ENCODE measurements around the gene KLK10. TPM values are rescaled to one million over a fixed set of nuclear protein-coding genes. Genes with fewer than 3 reads are reported as not detected.

KLK10 gene
- total RNA-seq, 1 donor from 2014 or later, result not detected

GRCh38 chr19:51026554-51026831, 7.0 kb upstream of the KLK10 start, which contains the start of gene KLK11:
Gene KLK11 (minus strand): TSS chr19:51026616. CDS start chr19:51025631, 985 bp downstream.
- no peak for DNase-seq (ENCODE audit: low spot score)

DNA sequence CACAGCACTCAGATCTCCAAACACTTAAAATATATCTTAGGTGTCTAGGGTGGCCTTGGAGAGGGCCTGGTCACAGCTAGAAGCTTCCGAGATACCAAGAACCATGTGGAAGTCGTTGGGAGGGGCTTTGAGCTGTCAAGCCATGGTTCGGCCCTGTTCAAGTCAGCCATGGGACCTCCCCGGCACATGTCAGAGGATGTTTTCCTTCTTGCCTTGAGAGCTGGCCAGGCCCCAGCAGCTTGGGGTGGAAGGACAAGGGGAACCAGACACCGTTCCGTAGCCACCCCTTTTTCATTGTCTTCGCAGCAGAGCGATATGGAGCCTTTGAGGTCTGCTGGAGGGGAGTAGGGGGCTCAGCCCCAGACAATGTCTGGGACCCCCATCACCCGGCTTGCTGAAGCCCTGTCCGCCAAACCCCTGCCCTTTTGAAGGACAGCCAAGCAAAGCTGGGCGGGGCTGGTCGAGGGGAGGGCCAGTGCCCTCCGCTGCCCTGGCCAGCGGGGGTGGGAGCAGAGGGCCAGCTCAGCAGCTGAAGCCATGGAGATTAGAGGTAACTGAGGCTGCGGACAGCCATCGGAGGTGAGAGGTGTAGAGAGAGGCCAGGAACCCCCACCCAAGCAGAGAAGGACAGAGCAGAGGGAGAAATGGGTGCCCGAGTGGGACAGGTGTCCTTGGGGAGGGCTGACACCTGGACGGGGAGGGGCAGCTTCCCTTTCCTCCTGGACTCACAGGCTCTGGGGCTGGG, 6.5 kb upstream of the KLK10 start:
- DNase-seq (ENCODE audit: low spot score), result no peak

- no peak for DNase-seq (ENCODE audit: low spot score)
Observed at GRCh38 chr19:51025401-51025800, 5.9 kb upstream of the KLK10 start.

GRCh38 chr19:51024924-51025323, 5.4 kb upstream of the KLK10 start:
- DNase-seq (ENCODE audit: low spot score), result no peak

- no peak for DNase-seq (ENCODE audit: low spot score)
Observed at GRCh38 chr19:51023946-51024345, 4.4 kb upstream of the KLK10 start.

DNA sequence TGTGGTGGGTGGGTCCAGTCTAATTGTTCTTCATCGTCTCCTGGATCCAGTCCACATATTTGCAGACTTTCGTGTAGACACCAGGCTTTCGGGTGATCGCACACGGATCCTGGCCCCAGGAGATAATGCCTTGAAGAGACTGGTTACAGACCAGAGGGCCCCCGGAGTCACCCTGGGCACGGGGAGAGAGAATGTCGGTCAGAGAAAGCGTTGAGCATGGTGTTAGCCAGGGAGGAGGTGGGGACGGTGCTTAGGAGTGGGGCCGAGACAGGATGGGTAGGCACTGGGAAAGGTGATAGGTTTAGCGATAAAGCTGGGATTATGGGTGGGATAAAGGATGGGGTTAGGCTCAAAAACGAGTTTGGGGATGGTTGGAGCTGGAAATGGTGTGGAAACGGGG, 3.0 kb upstream of the KLK10 start:
- no peak for DNase-seq (ENCODE audit: low spot score)

DNA sequence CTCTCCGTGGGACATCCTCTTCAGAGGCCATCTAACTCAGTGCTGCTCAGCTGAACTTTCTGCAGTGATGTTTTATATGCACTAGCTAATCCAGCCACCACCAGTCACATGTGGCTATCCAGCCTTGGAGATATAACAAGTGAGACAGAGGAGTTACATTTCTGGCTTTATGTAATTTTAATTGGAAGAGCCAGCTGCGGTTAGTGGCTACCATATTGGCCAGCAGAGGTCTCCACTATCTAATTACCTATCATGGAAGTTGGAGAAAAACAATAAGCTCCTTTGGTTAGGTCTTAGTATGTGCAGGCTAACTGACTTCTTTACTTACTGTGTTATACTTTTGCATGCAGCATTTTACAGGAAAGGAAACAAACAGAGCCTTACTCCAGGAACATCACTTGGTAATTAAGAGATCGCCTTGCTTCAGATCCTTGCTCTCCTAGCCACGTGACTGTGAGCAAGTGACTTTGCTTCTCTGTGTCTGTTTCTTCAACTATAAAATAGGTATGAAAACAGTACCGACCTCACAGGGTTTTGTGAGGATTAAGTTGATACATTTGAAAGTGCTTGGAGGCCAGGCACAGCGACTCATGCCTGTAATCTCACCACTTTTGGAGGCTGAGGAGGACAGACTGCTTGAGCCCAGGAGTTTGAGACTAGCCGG, 1.6 kb upstream of the KLK10 start:
- no peak for DNase-seq (ENCODE audit: low spot score)

GRCh38 chr19:51018745-51019543, 565 bp downstream of the KLK10 start:
- DNase-seq (ENCODE audit: low spot score), result no peak

GRCh38 chr19:51016798-51017683, 2.5 kb downstream of the KLK10 start:
- no peak for DNase-seq (ENCODE audit: low spot score)

DNA sequence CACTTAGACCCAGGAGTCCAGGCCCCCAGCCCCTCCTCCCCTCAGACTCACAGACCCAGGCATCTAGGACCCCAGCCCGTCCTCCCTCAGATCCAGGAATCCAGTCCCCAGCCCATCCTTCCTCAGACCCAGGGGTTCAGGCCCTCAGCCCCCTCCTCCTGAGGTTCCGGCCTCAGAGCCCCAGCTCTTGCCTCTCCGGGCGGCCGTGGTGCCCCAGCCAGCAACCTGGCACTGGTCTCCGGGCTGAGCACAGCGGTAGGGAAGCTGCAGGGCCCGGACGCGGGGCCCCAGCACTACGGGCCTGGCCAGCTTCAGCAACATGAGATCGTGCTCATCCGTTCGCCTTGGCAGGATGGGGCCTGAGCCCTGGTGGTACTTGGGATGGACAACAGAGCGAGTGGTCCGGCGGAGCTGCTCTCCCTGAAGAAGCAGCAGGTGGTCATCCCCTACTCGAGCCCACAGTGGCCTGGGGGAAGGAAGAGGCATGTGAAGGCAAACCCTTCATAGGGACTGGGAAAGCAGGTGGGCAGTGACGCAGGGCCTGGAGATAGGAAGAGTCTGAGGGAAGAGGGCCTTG, 3.7 kb downstream of the KLK10 start:
- no peak for DNase-seq (ENCODE audit: low spot score)

DNA sequence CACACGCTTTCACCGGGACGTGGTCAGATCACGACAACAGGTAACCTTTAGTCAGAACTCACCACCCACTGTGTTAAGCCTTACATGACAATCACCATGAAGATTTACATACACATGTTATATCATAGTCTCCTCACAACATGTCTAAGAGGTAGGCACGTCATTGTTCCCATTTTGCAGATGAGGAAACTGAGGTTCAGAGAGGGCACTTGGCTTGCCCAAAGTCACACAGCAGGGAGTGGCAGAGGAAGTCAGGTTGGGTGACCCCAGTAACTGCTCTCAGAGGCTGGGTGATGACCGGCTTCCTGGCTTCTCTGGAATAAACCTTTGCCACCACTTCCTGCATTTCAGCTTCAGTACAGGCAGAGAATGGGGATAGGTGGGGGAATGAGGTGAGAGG, 5.3 kb downstream of the KLK10 start:
- no peak for DNase-seq (ENCODE audit: low spot score)

GRCh38 chr19:51012661-51013190, 6.8 kb downstream of the KLK10 start:
- no peak for DNase-seq (ENCODE audit: low spot score)

GRCh38 chr19:51010066-51010795, 9.3 kb downstream of the KLK10 start:
- peak; percentile 57 for DNase-seq (ENCODE audit: low spot score)

DNA sequence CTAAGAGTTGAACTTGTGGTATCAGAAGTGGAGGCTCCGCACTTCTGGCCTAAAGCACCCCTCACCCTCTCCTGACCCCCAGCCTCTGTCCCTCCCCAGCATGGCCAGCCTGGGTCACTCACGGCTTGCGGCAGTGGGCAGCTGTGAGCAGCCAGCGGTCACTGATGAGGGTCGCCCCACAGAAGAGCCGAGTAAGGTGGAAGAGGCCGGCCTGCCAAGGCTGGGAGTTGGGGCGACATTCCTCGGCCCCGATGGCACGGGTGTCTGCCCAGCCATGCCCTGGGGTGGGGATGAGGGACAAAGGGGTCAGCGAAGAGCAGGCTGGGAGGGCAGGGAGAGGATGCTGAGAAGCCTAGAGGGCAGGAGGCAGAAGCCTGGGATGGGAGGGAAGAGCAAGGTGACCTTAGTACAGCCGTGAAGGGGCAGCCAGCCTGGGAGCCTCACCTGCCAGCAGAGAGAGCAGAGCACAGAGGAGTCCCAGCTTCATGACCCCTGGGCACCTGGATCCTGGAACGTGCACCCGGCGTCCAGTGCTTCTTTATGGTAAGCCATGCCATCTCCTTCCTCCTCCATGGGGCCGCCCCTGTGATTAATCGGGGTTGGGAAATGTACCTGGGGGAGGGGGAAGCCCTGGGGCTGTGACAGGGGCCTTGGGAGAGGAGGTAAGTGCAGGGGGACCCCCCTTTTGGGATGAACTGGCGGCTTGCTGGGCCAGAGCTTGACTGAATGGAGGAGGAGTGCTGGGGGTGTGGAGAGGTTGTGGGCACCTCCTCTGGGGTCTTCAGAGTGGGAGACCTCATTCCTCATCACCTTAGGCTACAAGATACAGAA, 10.2 kb downstream of the KLK10 start:
- peak; percentile 85 for DNase-seq (ENCODE audit: low spot score)

DNA sequence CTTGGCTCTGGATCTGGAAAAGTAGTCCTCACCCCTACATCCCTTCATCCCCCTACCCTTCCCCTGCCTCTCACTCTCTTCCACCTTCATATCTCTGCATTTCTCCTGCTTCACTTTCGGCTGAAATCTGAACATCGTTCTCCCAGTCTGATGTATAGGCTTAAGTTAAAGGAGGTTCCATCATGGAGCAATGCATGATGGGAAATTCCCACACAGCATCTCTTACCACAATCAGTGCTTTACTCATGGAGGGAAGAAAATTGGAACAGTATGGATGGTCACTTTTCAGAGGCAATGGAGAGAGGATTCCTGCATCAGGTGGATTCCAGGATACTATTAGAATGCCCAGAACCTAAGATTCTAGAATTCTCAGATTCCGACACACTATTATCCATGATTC, 12.0 kb downstream of the KLK10 start:
- DNase-seq (ENCODE audit: low spot score), result no peak

GRCh38 chr19:51006406-51006805, 13.1 kb downstream of the KLK10 start:
- peak; percentile 39 for DNase-seq (ENCODE audit: low spot score)

DNA sequence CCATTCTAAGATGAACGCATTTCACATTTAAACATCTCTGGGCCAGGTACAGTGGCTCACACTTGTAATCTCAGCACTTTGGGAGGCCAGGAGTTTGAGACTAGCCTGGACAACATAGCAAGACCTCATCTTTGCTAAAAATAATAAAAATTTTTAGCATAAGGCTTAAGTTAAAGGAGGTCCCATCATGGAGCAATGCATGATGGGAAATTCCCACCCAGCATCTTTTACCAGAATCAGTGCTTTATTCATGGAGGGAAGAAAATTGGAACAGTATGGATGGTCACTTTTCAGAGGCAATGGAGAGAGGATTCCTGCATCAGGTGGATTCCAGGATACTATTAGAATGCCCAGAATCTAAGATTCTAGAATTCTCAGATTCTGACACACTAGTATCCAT, 14.3 kb downstream of the KLK10 start:
- no peak for DNase-seq (ENCODE audit: low spot score)

GRCh38 chr19:51003316-51003715, 16.2 kb downstream of the KLK10 start:
- DNase-seq (ENCODE audit: low spot score), result peak; percentile 82
